PC-3 (cell line): ENCODE data around the gene TIGD6. TPM values are rescaled to one million over a fixed set of nuclear protein-coding genes. Genes with fewer than 3 reads are reported as not detected.
"Not testable (repeated sequence)": the region's sequence is repeated elsewhere in the genome, so short reads cannot be mapped to it uniquely, and the experiment has no call there.

ENCODE experiments used
- ATAC-seq: fragments of 200-7000 bp; cut with Tn5 transposase; 2 replicates; pipeline ENCODE4 v1.9.1; 2020; ENCODE audit warnings: mild to moderate bottlenecking, moderate library complexity
- BruUV-seq: library from RNA; stranded (reverse); fragments of 400-500 nt; replicated peaks from 2 replicates; lab custom pipeline; 2021; lab: Mats Ljungman, UMichigan
- CTCF ChIA-PET: fragments of 300-600 bp; sonication (Branson Sonifier 250); formaldehyde crosslinking; loops from one replicate; lab custom pipeline; 2022; ENCODE audit warnings: antibody characterized with exemption; lab: Charles Lee
- POLR2A ChIA-PET: fragments of 300-600 bp; sonication (Branson Sonifier 250); formaldehyde crosslinking; loops from one replicate; lab custom pipeline; 2022; ENCODE audit warnings: antibody characterized with exemption; ENCODE audit not compliant: unreplicated experiment; lab: Charles Lee
- DNase-seq: peaks from one replicate; pipeline ENCODE4 v3.0.0-alpha.2; 2015
- H2AFZ ChIP-seq: fragments of 300-600 bp; sonication (generic); 2 replicates; pipeline ENCODE4 v1.6.0; 2016; ENCODE audit warnings: antibody characterized with exemption, low read length
- H3F3A ChIP-seq: fragments of 300-600 bp; sonication (generic); one replicate; pipeline ENCODE4 v1.6.0; 2017; ENCODE audit warnings: antibody characterized with exemption, low read length, control low read depth, mild to moderate bottlenecking; ENCODE audit not compliant: unreplicated experiment
- H3K27ac ChIP-seq: fragments of 300-600 bp; sonication (generic); 2 replicates; pipeline ENCODE4 v1.5.1; 2016; ENCODE audit warnings: mild to moderate bottlenecking, low read length
- H3K27me3 ChIP-seq: fragments of 300-600 bp; sonication (generic); 2 replicates; pipeline ENCODE4 v1.6.1; 2016; ENCODE audit warnings: low read length, mixed read lengths
- H3K36me3 ChIP-seq: fragments of 300-600 bp; sonication (generic); 2 replicates; pipeline ENCODE4 v1.6.1; 2016; ENCODE audit warnings: low read depth, mixed run types, low read length, mixed read lengths
- H3K4me1 ChIP-seq: fragments of 300-600 bp; sonication (generic); 2 replicates; pipeline ENCODE4 v1.5.1; 2016; ENCODE audit warnings: low read length; ENCODE audit not compliant: insufficient read depth
- H3K4me2 ChIP-seq: fragments of 300-600 bp; sonication (generic); 2 replicates; pipeline ENCODE4 v1.6.0; 2016; ENCODE audit warnings: low read length
- H3K4me3 ChIP-seq: fragments of 300-600 bp; sonication (generic); 2 replicates; pipeline ENCODE4 v1.5.1; 2016; ENCODE audit warnings: mild to moderate bottlenecking, low read length, mixed read lengths
- H3K79me2 ChIP-seq: fragments of 300-600 bp; sonication (generic); 2 replicates; pipeline ENCODE4 v1.6.1; 2017; ENCODE audit warnings: low read length, mixed read lengths
- H3K9ac ChIP-seq: fragments of 300-600 bp; sonication (generic); 2 replicates; pipeline ENCODE4 v1.6.0; 2016; ENCODE audit warnings: mild to moderate bottlenecking, low read length
- H3K9me2 ChIP-seq: fragments of 300-600 bp; sonication (generic); replicated peaks from 2 replicates; pipeline ENCODE4 v1.6.1; 2016; ENCODE audit warnings: mixed run types, low read length, mixed read lengths
- H3K9me3 ChIP-seq: fragments of 300-600 bp; sonication (generic); 2 replicates; pipeline ENCODE4 v1.6.1; 2016; ENCODE audit warnings: low read length, mixed read lengths
- H4K20me1 ChIP-seq: fragments of 300-600 bp; sonication (generic); 2 replicates; pipeline ENCODE4 v1.6.1; 2016; ENCODE audit warnings: low read length, mixed read lengths
- CTCF ChIP-seq: fragments of 300-600 bp; sonication (generic); conservative IDR thresholded peaks from 2 replicates; pipeline ENCODE4 v1.5.1; 2017; ENCODE audit warnings: antibody characterized with exemption, low read depth, mild to moderate bottlenecking, low read length
- EZH2 ChIP-seq: fragments of 300-600 bp; sonication (generic); IDR thresholded peaks from one replicate; pipeline ENCODE4 v1.6.1; 2017; ENCODE audit warnings: antibody characterized with exemption, mild to moderate bottlenecking, low read length; ENCODE audit not compliant: unreplicated experiment
- EZH2phosphoT487 ChIP-seq: fragments of 300-600 bp; sonication (generic); IDR thresholded peaks from 2 replicates; pipeline ENCODE4 v1.6.1; 2018; ENCODE audit warnings: mild to moderate bottlenecking, antibody characterized with exemption, low read length, borderline replicate concordance
- intact Hi-C: fragments of 100-400 bp; cut with micrococcal nuclease; formaldehyde crosslinking; loops from 2 replicates; pipeline ENCODE4 v1.9.0; 2023
- total RNA-seq: library from RNA; depleted of rRNA; stranded (reverse); fragments of >200 nt; gene quantifications from 2 replicates; pipeline ENCODE4 v1.2.3, GENCODE V29; 2014; rRNA removed

TIGD6 gene
- total RNA-seq, 1 experiment from 2014 or later, result 3.8 TPM

GRCh38 chr5:149946118-149946517, 54.3 kb downstream of the TIGD6 start:
- intact Hi-C loops, result no loop called here
- H3K4me1 ChIP-seq, result peaks cover 9% of the 10 kb centered on the region
- no peaks in the 10 kb centered on the region for H3K9me3 ChIP-seq
- no peak overlapping the region for H3K27ac ChIP-seq
- H4K20me1 ChIP-seq, result no peaks in the 10 kb centered on the region
- no peak overlapping the region for H3K4me3 ChIP-seq
- H3K79me2 ChIP-seq, result no peaks in the 10 kb centered on the region
- no peak overlapping the region for H3K9ac ChIP-seq
- no peak overlapping the region for H2AFZ ChIP-seq
- H3F3A ChIP-seq, result no peaks in the 10 kb centered on the region
- ATAC-seq (no peak), DNase-seq (no peak)
- BruUV-seq, result no TSS peak
- no peaks in the 10 kb centered on the region for H3K27me3 ChIP-seq
- TF ChIP-seq EZH2phosphoT487 (no peak), CTCF (no peak), EZH2 (no peak)
- no peaks in the 10 kb centered on the region for H3K9me2 ChIP-seq
- no peak overlapping the region for H3K4me2 ChIP-seq
- H3K36me3 ChIP-seq, result no peaks in the 10 kb centered on the region
- ChIA-PET POLR2A (no interaction called here), CTCF (no interaction called here)

GRCh38 chr5:149944666-149945065, 55.8 kb downstream of the TIGD6 start, which contains the start of gene PDE6A:
Gene PDE6A (minus strand): TSS chr5:149944793. CDS start chr5:149944673, 120 bp downstream.
- TF ChIP-seq CTCF (no peak), EZH2 (no peak), EZH2phosphoT487 (no peak)
- ATAC-seq (no peak), DNase-seq (no peak)
- ChIA-PET CTCF (interaction anchor here (0.7 kb wide), 1 partner anchor 16 kb away, joined by 3 read pairs; the partner anchor contains the start of gene SLC26A2), POLR2A (no interaction called here)
- Histone ChIP-seq H3K27me3 (no peaks in the 10 kb centered on the region), H3K9me3 (no peaks in the 10 kb centered on the region), H3K4me3 (no peak within 1 kb of the TSS), H2AFZ (no peak within 1 kb of the TSS), H4K20me1 (no peaks in the 10 kb centered on the region), H3K36me3 (no peaks in the 10 kb centered on the region), H3K79me2 (no peaks in the 10 kb centered on the region), H3K9me2 (no peaks in the 10 kb centered on the region), H3K4me1 (peaks cover 24% of the 10 kb centered on the region), H3K4me2 (no peak within 1 kb of the TSS), H3K9ac (no peak within 1 kb of the TSS), H3K27ac (no peak within 1 kb of the TSS), H3F3A (peaks cover 3% of the 10 kb centered on the region)
- BruUV-seq, result no TSS peak
- intact Hi-C loops, result no loop called here

GRCh38 chr5:149943177-149943949, 57.1 kb downstream of the TIGD6 start:
- H3K9me2 ChIP-seq, ATAC-seq, H3K27me3 ChIP-seq, H3K4me2 ChIP-seq, H3K9me3 ChIP-seq, intact Hi-C loops, H3K27ac ChIP-seq, BruUV-seq, H3K9ac ChIP-seq, H4K20me1 ChIP-seq, POLR2A ChIA-PET, H2AFZ ChIP-seq, DNase-seq, H3K4me3 ChIP-seq, H3K36me3 ChIP-seq, H3K79me2 ChIP-seq, CTCF ChIA-PET: not testable (repeated sequence)
- Histone ChIP-seq H3K4me1 (peaks cover 35% of the 10 kb centered on the region), H3F3A (peaks cover 14% of the 10 kb centered on the region)

Other genes with a start within 250 kb of the TIGD6 start
- not detected in 2 replicates for gene PDE6A, start 55.9 kb downstream of the TIGD6 start, total RNA-seq
- gene SLC26A2, start 39.9 kb downstream of the TIGD6 start, total RNA-seq, result 10.8 and 13.1 TPM in 2 replicates
- 56.6 and 84.7 TPM in 2 replicates for gene HMGXB3, start 85 bp upstream of the TIGD6 start, total RNA-seq
- not detected in 2 replicates for gene CSF1R, start 85.9 kb upstream of the TIGD6 start, total RNA-seq
- 0.12 and 0.66 TPM in 2 replicates for gene PDGFRB, start 155.2 kb upstream of the TIGD6 start, total RNA-seq
- gene CDX1, start 166.1 kb upstream of the TIGD6 start, total RNA-seq, result not detected in 2 replicates
- gene SLC6A7, start 189.4 kb upstream of the TIGD6 start, total RNA-seq, result 0.29 and 0.35 TPM in 2 replicates